Liver (tissue), 3 donors: ENCODE measurements around the gene CNTN1.

Experiments
- FOXA1 ChIP-seq: IDR thresholded peaks from 2 replicates; pipeline ENCODE4 v1.6.1; 2016; ENCODE audit warnings: antibody characterized with exemption
- GABPA ChIP-seq, 2 donors: IDR thresholded peaks in 1 of 2; conservative IDR thresholded peaks in 1 of 2; 2 replicates each; pipeline ENCODE4 v1.6.1; 2016; ENCODE audit warnings: antibody characterized with exemption in 2 of 2, mild to moderate bottlenecking in 1 of 2, moderate library complexity in 1 of 2
- HNF4A ChIP-seq, 2 donors: conservative IDR thresholded peaks; 2 replicates each; pipeline ENCODE4 v1.6.1; 2016; ENCODE audit warnings: antibody characterized with exemption in 2 of 2, mild to moderate bottlenecking in 2 of 2
- JUND ChIP-seq, 2 donors: IDR thresholded peaks; 2 replicates each; pipeline ENCODE4 v1.6.1; 2016; ENCODE audit warnings: antibody characterized with exemption in 2 of 2
- MAX ChIP-seq: IDR thresholded peaks from 2 replicates; pipeline ENCODE4 v1.6.1; 2016; ENCODE audit warnings: antibody characterized with exemption
- RAD21 ChIP-seq, 2 donors: IDR thresholded peaks; 2 replicates each; pipeline ENCODE4 v1.6.1; 2016; ENCODE audit warnings: antibody characterized with exemption in 2 of 2, mild to moderate bottlenecking in 2 of 2
- RXRA ChIP-seq, 2 donors: IDR thresholded peaks; 2 replicates each; pipeline ENCODE4 v1.6.1; 2017 to 2018; ENCODE audit warnings: antibody characterized with exemption in 2 of 2, mild to moderate bottlenecking in 1 of 2
- SP1 ChIP-seq: IDR thresholded peaks from 2 replicates; pipeline ENCODE4 v1.6.1; 2018; ENCODE audit warnings: antibody characterized with exemption, mild to moderate bottlenecking
- TAF1 ChIP-seq: conservative IDR thresholded peaks from 2 replicates; pipeline ENCODE4 v1.6.1; 2016; ENCODE audit warnings: antibody characterized with exemption, mild to moderate bottlenecking
- YY1 ChIP-seq: IDR thresholded peaks from 2 replicates; pipeline ENCODE4 v1.6.1; 2016; ENCODE audit warnings: antibody characterized with exemption, mild to moderate bottlenecking
- TF ChIP-seq, protein P1 (sequence below): IDR thresholded peaks from 2 replicates; pipeline ENCODE4 v1.6.1; 2016; ENCODE audit warnings: antibody characterized with exemption, mild to moderate bottlenecking
- TF ChIP-seq, protein P2 (sequence below): fragments of 150-350 bp; IDR thresholded peaks from 2 replicates; pipeline ENCODE4 v1.5.1; 2017; ENCODE audit warnings: improper control_type of control experiment, low read depth, low read length; ENCODE audit not compliant: missing input control
- TF ChIP-seq, protein P3 (sequence below): IDR thresholded peaks from 2 replicates; pipeline ENCODE4 v1.6.1; 2016; ENCODE audit warnings: antibody characterized with exemption
- donor health status: healthy.
- donor health status: healthy.

GRCh38 chr12:40762072-40762471, 69.8 kb downstream of the CNTN1 start:
- TF ChIP-seq GABPA (IDR thresholded peaks at IDR 0.05 in 1 of 2, conservative IDR thresholded peaks at IDR 0.05 in 1 of 2) (no peak), JUND (IDR thresholded peaks at IDR 0.05) (no peak), TAF1 (no peak), RAD21 (IDR thresholded peaks at IDR 0.05) (no peak), RXRA (IDR thresholded peaks at IDR 0.05) (no peak), YY1 (no peak), SP1 (no peak), MAX (no peak), FOXA1 (no peak), HNF4A (conservative IDR thresholded peaks at IDR 0.05) (no peak)
- TF ChIP-seq, protein P1, sequence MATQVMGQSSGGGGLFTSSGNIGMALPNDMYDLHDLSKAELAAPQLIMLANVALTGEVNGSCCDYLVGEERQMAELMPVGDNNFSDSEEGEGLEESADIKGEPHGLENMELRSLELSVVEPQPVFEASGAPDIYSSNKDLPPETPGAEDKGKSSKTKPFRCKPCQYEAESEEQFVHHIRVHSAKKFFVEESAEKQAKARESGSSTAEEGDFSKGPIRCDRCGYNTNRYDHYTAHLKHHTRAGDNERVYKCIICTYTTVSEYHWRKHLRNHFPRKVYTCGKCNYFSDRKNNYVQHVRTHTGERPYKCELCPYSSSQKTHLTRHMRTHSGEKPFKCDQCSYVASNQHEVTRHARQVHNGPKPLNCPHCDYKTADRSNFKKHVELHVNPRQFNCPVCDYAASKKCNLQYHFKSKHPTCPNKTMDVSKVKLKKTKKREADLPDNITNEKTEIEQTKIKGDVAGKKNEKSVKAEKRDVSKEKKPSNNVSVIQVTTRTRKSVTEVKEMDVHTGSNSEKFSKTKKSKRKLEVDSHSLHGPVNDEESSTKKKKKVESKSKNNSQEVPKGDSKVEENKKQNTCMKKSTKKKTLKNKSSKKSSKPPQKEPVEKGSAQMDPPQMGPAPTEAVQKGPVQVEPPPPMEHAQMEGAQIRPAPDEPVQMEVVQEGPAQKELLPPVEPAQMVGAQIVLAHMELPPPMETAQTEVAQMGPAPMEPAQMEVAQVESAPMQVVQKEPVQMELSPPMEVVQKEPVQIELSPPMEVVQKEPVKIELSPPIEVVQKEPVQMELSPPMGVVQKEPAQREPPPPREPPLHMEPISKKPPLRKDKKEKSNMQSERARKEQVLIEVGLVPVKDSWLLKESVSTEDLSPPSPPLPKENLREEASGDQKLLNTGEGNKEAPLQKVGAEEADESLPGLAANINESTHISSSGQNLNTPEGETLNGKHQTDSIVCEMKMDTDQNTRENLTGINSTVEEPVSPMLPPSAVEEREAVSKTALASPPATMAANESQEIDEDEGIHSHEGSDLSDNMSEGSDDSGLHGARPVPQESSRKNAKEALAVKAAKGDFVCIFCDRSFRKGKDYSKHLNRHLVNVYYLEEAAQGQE = no peak
- TF ChIP-seq, protein P2, sequence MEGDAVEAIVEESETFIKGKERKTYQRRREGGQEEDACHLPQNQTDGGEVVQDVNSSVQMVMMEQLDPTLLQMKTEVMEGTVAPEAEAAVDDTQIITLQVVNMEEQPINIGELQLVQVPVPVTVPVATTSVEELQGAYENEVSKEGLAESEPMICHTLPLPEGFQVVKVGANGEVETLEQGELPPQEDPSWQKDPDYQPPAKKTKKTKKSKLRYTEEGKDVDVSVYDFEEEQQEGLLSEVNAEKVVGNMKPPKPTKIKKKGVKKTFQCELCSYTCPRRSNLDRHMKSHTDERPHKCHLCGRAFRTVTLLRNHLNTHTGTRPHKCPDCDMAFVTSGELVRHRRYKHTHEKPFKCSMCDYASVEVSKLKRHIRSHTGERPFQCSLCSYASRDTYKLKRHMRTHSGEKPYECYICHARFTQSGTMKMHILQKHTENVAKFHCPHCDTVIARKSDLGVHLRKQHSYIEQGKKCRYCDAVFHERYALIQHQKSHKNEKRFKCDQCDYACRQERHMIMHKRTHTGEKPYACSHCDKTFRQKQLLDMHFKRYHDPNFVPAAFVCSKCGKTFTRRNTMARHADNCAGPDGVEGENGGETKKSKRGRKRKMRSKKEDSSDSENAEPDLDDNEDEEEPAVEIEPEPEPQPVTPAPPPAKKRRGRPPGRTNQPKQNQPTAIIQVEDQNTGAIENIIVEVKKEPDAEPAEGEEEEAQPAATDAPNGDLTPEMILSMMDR = no peak
- TF ChIP-seq, protein P3, sequence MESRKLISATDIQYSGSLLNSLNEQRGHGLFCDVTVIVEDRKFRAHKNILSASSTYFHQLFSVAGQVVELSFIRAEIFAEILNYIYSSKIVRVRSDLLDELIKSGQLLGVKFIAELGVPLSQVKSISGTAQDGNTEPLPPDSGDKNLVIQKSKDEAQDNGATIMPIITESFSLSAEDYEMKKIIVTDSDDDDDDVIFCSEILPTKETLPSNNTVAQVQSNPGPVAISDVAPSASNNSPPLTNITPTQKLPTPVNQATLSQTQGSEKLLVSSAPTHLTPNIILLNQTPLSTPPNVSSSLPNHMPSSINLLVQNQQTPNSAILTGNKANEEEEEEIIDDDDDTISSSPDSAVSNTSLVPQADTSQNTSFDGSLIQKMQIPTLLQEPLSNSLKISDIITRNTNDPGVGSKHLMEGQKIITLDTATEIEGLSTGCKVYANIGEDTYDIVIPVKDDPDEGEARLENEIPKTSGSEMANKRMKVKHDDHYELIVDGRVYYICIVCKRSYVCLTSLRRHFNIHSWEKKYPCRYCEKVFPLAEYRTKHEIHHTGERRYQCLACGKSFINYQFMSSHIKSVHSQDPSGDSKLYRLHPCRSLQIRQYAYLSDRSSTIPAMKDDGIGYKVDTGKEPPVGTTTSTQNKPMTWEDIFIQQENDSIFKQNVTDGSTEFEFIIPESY = no peak
